Stimulated activated CD8-positive, alpha-beta memory T cell treated with anti-CD3 and anti-CD28 coated beads, Interleukin-12 subunit alpha, Interleukin-12 subunit beta, amount 100 ng/mL, for 24 hours (primary cell): ENCODE data around the gene SPIRE2.
"Not testable (repeated sequence)": the region's sequence is repeated elsewhere in the genome, so short reads cannot be mapped to it uniquely, and the experiment has no call there.

Experiments used
- DNase-seq: peaks from one replicate; pipeline ENCODE4 v3.0.0-alpha.2; 2020; ENCODE audit errors: extremely low read depth

The SPIRE2 gene, protein sequence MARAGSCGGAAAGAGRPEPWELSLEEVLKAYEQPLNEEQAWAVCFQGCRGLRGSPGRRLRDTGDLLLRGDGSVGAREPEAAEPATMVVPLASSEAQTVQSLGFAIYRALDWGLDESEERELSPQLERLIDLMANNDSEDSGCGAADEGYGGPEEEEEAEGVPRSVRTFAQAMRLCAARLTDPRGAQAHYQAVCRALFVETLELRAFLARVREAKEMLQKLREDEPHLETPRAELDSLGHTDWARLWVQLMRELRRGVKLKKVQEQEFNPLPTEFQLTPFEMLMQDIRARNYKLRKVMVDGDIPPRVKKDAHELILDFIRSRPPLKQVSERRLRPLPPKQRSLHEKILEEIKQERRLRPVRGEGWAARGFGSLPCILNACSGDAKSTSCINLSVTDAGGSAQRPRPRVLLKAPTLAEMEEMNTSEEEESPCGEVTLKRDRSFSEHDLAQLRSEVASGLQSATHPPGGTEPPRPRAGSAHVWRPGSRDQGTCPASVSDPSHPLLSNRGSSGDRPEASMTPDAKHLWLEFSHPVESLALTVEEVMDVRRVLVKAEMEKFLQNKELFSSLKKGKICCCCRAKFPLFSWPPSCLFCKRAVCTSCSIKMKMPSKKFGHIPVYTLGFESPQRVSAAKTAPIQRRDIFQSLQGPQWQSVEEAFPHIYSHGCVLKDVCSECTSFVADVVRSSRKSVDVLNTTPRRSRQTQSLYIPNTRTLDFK

DNA sequence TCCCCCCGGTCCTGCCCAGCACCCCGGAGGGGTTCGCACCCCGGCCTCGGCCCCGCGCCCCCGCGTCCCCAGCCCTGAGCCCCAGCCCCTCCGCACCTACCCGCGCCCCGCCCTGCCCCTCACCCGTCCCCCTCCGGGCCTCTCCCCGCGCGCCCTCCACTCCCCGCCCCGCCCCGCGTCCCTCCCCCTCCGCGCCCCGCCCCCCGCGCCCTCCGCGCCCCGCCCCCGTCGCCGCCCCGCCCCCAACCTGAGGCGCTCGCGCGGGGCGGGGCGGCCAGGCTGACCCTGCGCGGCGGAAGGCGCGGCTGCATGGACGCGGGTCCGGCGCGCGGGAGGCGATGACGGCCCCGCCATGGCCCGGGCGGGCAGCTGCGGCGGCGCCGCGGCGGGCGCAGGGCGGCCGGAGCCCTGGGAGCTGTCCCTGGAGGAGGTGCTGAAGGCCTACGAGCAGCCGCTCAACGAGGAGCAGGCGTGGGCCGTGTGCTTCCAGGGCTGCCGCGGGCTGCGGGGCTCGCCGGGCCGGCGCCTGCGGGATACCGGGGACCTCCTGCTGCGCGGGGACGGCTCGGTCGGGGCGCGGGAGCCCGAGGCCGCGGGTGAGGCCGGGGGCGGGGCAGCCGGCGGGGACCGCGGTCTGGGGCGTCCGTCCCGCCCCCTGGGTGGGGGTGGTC, at the start of gene SPIRE2:
SPIRE2 (plus strand) TSS at position 277 of the 671 bp plus-strand sequence; CDS start at position 353, 76 bp downstream.
- DNase-seq = no peak

DNA sequence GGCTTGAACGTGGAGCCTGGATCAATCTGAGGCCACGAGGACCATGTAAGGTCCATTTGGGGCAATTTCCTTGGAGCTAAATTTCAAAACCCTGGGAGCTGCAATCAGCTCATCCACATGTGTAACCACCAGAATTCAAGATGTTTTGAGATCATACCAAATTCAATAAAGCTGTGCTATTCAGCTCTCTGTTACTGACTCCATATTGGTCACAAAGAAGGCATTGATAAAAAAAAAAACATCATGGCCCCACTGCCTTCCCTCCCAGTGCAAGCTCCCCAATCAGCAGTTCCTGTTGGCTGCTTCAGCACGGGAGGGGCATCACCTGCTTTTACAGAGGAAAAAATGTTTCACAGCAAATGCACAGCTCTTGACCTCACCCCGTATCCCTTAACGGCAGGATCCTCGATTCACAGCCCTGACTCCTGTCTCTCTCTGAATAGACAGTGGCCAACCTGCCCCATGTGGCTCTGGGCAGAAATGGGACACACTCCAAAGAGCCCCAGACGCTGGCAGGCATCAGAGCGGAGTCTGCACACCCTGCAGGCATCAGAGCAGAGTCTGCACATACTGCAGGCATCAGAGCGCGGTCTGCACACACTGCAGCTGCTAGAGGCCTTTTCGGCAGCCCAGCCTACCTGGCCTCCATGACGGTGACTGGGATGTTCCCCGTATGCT, 48.9 kb upstream of the SPIRE2 start:
- no peak for DNase-seq

DNA sequence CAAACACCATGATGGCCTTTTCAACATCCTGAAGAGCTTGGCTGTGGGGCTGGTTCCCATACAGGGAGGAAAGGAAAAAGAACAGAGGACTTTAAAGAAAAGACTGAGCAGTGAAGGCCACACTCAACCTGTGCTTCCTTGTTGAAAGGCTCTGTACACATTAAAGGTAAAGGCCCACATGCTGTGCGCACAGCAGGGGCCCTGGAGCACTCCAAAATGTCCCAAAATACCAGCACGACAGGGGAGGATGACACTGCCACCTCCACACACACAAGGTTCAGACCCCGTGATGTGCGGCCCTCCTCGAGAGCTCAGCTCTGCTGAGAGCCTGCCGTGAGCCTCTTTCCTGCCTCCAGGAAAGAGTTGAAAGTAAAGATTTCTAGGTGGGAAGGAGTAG, 48.4 kb upstream of the SPIRE2 start:
- DNase-seq = no peak

DNA sequence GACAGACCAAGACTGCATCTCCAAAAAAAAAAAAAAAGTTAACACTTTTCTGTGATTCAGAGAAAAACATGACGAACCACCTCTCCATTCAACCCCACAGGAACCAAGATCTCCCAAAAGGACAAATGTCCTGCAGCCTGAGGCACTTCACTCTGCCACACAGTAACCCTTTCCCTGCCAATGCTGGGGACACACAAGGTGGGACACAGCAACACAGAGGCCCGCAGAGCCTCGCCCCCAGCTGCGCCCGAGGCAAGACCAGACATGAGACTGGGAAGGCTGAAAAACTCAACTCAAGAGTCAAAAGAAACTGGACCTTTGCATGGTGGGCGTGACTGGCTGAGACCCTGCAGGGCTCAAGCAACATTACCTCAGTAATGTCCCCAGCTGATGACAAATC, 45.8 kb upstream of the SPIRE2 start:
- no peak for DNase-seq

DNA sequence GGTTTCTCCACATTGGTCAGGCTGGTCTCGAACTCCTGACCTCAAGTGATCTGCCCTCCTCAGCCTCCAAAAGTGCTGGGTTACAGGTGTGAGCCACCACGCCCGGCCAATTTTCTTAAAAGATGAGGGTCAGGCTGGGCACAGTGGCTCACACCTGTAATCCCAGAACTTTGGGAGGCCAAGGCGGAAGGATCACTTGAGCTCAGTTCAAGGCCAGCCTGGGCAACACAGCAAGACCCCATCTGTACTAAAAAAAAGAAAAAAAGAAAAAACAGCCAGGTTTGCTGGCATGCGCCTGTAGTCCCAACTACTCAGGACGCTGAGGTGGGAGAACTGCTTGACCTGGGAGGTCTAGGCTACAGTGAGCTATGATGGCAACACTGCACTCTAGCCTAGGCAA, 44.3 kb upstream of the SPIRE2 start:
- DNase-seq = not testable (repeated sequence)

DNA sequence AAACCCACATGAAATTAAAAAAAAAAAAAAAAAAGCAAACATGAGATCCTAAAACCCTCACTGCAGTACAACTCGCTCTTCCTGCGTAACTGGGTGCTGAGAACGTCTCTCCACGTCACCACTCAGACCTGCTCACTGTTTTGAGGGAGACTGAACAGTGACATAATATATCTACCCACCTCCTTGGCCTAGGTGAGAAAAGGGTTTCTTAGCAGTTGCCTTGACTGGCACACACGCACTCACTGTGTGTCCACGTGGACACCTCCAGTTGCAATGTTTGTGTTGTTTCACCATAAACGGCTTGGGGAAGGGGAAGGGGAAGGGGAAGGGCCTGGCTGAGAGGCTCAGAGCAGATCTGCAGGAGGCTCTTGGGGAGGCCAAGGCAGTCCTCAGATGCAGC, 43.9 kb upstream of the SPIRE2 start:
- DNase-seq = no peak

DNA sequence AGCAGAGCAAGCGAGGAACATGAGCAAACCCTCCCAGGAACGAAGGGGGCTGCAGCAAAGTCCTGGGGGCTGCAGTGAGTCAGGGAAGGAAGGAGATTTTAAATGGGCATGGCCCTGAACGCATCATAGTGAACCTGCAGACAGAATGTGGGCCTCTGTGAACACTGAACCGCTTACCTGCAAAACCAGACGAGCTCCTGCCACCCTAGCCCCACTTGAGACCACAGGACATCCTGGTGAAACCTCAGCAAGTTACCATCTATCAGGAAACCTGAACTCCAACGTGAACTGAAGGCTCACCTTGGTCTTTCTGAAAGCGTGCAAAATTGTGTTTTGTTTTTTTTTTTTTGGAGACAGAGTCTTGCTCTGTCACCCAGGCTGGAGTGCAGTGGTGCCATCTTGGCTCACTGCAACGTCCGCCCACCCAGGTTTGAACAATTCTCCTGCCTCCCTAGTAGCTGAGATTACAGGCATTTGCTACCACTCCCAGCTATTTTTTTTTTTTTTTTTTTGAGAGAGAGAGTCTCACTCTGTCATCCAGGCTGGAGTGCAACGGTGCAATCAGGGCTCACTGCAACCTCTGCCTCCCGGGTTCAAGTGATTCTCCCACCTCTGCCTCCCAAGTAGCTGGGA, 42.6 kb upstream of the SPIRE2 start:
- no peak for DNase-seq

DNA sequence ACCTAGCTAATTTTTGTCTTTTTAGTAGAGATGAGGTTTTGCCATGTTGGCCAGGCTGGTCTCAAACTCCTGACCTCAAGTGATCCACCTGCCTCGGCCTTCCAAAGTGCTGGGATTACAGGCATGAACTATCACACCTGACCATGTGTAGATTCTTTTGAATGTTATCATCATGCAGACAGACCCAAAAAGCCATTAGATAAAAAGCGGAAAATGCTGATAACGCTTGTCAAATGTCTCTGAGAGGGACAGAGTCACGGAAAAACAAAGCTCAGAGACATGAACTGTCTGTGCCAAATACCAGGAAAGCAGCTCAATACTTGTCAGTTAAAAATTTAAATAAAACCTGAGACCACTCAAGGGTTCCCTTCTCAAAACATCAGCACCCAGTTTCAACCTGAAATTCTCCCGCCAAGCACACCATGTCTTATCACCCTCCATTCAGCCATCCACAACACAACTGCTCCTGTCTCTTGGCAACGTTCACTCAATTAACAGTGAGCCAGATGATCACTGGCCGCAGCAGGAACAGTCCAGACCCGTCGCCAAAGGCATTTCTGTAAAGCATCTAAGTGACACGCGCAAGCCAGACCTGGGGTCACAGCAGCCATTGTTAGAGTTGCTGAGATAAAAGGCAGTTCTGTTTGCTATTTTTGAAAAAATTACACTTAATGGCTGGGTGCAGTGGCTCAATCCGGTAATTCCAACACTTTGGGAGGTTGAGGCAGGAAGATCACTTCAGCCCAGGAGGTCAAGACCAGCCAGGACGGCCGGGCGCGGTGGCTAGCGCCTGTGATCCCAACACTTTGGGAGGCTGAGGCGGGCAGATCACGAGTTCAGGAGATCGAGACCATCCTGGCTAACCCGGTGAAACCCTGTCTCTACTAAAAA, 41.6 kb upstream of the SPIRE2 start:
- no peak for DNase-seq

DNA sequence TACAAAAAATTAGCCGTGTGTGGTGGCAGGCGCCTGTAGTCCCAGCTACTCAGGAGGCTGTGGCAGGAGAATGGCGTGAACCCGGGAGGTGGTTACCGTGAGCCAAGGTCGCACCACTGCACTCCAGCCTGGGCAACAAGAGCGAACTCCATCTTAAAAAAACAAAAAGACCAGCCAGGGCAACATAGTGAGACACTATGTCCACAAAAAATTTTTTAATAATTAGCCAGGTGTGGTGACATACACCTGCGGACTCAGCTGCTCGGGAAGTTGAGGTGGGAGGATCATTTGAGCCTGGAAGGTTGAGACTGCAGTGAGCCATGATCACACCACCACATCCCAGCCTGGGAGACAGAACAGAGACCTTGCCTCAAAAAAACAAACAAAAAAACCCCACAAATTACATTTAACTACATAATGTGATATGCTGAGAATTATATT, 40.9 kb upstream of the SPIRE2 start:
- no peak for DNase-seq

DNA sequence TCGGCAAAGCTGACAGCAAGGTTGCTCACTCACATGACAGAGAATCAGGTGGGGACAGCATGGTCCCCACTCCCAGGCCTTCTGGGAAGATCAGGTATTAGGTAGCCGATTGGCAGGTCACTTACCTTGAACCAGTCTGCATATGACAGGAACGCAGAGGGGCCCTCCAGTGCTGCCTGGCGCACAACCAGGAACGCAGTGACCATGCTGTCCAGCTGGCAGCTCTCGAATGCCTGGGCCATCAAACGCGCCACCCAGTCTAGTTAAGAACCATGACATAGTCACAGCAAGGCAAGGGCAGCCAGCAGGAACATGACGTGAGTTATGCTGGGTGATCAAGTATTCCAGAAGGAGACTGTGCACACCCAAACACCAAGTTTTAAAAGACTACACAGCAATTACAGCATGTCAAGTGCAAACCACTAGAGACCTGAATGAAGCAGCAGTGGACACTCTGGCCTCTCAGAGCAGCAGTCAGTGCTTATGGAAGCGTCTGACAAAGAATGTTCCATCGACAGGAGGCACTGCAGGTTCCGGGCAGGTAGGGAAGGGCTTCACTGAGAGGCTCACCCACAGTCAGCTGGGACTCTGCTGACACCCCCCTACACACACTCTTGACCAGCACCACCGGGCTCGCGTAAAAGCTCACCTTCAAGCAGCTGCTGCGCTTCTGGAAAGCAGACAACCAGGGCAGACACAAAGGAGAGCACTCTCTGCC, 36.8 kb upstream of the SPIRE2 start:
- DNase-seq = no peak

DNA sequence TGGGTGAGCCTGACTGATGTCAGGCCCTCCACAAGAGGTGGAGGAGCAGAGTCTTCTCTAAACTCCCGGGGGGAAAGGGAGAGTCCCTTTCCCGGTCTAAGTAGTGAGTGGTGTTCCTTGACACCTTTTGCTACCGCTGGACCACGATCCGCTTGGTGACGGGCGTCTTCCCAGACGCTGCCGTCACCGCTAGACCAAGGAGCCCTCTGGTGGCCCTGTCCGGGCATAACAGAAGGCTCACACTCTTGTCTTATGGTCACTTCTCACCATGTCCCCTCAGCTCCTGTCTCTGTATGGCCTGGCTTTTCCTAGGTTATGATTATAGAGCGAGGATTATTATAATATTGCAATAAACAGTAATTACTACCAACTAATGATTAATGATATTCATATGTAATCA, 35.2 kb upstream of the SPIRE2 start:
- not testable (repeated sequence) for DNase-seq

DNA sequence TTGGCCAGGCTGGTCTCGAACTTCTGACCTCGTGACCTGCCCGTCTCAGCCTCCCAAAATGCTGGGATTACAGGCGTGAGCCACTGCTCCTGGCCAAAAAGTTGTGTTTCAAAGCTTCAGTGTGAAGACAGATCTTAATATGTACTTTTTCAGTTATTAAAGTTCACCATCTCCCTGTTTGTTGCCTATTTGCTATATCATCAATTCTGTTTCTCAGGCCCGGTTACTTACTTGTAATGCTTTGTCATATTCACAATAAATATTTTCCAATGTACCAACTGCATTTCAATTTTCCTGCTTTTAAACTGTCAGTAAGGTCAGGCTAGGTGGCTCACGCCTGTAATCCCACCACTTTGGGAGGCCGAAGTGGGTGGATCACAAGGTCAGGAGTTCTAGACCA, 34.3 kb upstream of the SPIRE2 start:
- no peak for DNase-seq

DNA sequence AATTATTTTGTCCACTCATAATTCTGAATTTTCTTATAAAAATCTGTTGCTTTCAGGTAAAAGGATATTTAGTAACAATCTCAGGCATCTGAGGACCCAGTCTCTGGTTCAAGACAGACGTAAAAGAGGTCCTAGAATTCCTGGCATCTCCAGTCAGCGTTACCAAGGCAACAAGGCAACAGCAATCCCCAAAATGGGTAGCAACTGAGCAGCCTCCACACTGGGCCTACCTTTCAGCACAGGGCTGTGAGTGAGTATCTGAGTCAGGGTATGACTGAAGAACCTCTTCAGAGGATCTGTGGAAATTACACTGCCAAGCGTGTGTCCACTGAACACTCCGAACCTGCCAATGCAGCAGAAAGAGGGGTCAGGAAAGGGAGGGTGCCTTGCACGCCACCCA, 32.6 kb upstream of the SPIRE2 start:
- DNase-seq = no peak

DNA sequence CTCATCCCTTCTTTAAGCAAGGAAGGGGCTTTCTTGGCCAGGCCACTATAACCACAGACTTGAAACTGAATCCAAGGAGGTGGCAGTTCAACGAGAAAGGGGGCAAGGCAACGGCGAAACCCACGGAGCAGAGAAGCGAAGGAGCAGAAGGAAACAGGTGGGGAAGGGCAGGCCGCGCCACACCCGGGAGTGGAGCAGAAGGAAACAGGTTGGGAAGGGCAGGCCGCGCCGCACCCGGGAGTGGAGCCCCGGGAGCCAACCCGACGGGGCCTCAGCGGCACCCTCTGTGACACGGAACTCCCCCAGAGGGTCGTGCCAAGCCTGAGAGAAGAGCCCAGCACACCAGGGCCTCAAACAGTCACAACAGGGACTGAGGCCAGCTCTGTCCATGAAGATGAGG, 32.2 kb upstream of the SPIRE2 start:
- DNase-seq = no peak

DNA sequence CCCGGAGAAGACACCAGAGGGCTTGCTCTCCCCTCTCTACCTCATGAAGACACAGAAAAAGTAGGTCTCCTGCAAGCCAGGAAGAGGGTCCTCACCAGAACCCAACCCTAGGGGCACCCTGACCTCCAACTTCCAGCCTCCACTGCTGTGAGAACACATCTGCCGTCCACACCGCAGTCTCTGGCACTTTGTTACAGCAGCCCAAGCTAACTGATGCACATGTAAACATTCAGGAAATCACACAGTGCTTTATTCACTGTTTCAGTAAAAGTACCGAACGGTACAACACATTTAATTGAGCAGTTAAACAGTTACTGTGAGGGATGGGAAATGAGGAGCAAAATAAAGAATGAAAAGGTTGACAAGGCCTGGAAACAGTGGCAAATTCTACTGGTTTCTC, 30.1 kb upstream of the SPIRE2 start:
- no peak for DNase-seq

DNA sequence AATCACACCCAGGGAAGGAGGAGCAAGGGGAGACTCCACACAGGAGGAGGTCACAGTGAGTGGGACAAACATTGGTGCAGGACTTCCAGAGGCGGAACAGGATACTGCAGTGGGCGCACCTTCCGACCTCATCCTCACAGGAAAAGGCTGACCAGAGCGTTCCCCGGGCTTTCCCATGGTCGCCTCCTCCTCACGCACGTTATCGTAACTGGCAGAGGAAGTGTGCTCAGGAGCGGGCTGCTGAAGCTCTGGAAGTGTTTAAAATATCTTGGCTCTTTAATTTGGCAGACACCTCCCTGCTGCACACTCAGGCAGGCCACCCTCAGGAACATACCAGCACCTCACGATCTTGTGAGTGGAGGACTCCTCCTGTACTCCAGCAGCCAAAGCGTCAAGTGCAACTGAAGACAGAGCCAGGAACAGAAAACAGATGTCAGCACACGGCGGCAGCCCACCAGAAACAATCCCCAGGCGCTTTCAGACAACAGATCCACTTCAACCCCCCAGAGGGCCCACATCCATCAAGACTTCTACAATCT, 29.4 kb upstream of the SPIRE2 start:
- DNase-seq = no peak

DNA sequence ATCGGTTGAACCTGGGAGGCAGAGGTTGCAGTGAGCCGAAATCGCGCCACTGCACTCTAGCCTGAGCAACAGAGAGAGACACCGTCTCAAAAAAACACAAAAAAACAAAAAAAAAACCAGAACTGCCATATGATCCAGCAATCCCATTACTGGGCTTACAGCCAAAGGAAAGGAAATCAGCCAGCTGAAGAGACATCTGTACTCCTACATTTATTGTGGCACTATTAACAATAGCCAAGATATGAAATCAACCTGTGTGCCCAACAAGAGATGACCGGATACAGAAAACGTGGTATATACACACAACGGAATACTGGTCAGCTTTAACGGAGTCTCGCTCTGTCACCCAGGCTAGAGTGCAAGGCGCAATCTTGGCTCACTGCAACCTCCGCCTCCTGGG, 26.5 kb upstream of the SPIRE2 start:
- DNase-seq = no peak

DNA sequence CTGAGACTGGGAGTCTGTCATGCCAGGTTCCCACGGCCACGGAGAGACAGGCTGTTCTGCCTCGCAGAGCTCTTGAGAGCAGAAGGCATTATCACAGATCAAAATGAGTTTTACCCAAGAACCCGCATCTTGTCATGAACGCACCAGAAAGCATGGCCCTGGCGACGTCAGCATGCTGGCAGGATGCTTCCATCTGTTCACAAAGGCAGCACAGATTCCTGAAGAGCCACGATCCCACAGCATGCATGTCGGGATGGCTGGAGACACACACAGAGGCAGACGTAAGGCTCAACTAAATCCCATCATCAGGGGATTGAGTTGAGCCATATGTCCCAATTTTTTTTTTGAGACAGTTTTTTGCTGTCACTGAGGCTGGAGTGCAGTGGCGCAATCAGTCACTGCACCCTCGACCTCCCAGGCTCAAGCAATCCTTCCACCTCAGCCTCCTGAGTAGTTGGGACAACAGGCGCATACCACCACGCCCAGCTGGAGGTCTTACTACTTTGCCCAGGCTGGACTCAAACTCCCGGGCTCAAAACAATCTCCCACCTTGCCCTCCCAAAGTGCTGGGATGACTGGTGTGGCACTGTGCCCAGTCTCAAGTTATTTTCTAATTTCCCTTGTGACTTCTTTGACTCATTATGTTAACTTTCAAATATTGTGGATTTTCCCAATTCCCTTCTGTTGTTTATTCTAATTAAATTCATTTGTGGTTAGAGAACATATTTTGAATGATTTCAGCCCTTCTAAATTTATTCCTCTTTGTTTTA, 23.0 kb upstream of the SPIRE2 start:
- no peak for DNase-seq
